Measurements from ENCODE around the gene LEMD3. TPM values are rescaled to one million over a fixed set of nuclear protein-coding genes. Genes with fewer than 3 reads are reported as not detected.

LEMD3 gene
- polyA plus RNA-seq, 2 of the 4 experiments (the other 2 are of a cell fraction): 12.3 to 17.8 TPM

- ChIA-PET POLR2A (no interaction called here), CTCF (interaction anchor here (1.1 to 1.9 kb wide), 4 partner anchors 20 to 324 kb away, joined by 4 to 5 read pairs (median 4); no protein-coding TSS in a partner anchor)
- Histone ChIP-seq H3K4me2 (no peak overlapping the region), H3K4me1 (no peaks in the 10 kb centered on the region; the same call in 2 of the 3 replicates), H3K27ac (no peak overlapping the region), H3K9me3 (no peaks in the 10 kb centered on the region), H3K4me3 (no peak overlapping the region)
- no peak for ATAC-seq
- WGBS (ENCODE audit: missing lambda C conversion rate): 21% methylated on average over 2 of the region's 2 CpGs
- no peak for TF ChIP-seq HOXB5 (CRISPR knock-in tag; IDR thresholded peaks at IDR 0.05)
- no peak for TF ChIP-seq KDM1A (IDR thresholded peaks at IDR 0.05; ENCODE audit: low read depth)
- FAIRE-seq: no peak
- no peak for DNase-seq (ENCODE audit: low read depth in 1 of 2, low spot score in 1 of 2)
These were observed 43.4 kb upstream of the LEMD3 start for GRCh38 chr12:65125975-65126374.

DNA sequence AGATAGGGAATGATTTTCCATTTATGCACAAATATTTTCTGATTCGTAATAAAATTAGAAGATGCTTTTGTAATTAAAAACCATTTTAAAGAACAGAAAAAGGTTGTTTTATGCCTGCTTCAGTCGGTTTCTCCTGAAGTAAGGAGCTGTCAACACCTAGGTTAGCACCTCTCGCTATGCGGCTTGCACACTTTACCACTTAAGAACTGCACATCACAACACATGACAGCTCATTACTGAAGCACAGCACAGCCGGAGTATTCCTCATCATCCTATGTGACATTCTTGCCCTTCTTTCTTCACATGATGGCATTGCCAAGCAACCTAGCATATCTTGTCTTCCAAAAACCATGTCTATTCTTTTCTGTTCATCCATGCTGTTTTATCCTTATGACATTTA lies 42.9 kb upstream of the LEMD3 start:
- H3K4me2 ChIP-seq: no peak overlapping the region
- POLR2A ChIA-PET: no interaction called here
- no peak overlapping the region for H3K27ac ChIP-seq
- FAIRE-seq (no peak), ATAC-seq (no peak), DNase-seq (ENCODE audit: low read depth in 1 of 2, low spot score in 1 of 2) (no peak)
- no peak overlapping the region for H3K4me3 ChIP-seq
- no peaks in the 10 kb centered on the region; the same call in 2 of the 3 replicates for H3K4me1 ChIP-seq
- CTCF ChIA-PET: interaction anchor here (1.8 to 1.9 kb wide), 2 partner anchors 43 to 236 kb away, joined by 4 to 5 read pairs; no protein-coding TSS in a partner anchor
- no peaks in the 10 kb centered on the region for H3K9me3 ChIP-seq
- no peak for TF ChIP-seq SMC3 (IDR thresholded peaks at IDR 0.05)
- TF ChIP-seq, protein P1, sequence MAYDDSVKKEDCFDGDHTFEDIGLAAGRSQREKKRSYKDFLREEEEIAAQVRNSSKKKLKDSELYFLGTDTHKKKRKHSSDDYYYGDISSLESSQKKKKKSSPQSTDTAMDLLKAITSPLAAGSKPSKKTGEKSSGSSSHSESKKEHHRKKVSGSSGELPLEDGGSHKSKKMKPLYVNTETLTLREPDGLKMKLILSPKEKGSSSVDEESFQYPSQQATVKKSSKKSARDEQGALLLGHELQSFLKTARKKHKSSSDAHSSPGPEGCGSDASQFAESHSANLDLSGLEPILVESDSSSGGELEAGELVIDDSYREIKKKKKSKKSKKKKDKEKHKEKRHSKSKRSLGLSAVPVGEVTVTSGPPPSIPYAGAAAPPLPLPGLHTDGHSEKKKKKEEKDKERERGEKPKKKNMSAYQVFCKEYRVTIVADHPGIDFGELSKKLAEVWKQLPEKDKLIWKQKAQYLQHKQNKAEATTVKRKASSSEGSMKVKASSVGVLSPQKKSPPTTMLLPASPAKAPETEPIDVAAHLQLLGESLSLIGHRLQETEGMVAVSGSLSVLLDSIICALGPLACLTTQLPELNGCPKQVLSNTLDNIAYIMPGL (CRISPR knock-in tag; IDR thresholded peaks at IDR 0.05; ENCODE audit: borderline replicate concordance): no peak
- no peak for TF ChIP-seq HOXB13 (CRISPR knock-in tag; IDR thresholded peaks at IDR 0.05; ENCODE audit: low read depth)
- TF ChIP-seq ELK1 (IDR thresholded peaks at IDR 0.05; ENCODE audit: low read depth, low read length): no peak
- TF ChIP-seq CTCF (IDR thresholded peaks at IDR 0.05): no peak
- no peak for TF ChIP-seq EHMT2 (IDR thresholded peaks at IDR 0.05; ENCODE audit: low read depth)
- TF ChIP-seq JUN (IDR thresholded peaks at IDR 0.05): no peak
- no peak for TF ChIP-seq HES2 (IDR thresholded peaks at IDR 0.05)
- no peak for TF ChIP-seq HEYL (CRISPR knock-in tag; IDR thresholded peaks at IDR 0.05)
- no peak for TF ChIP-seq HOXB5 (CRISPR knock-in tag; IDR thresholded peaks at IDR 0.05)
- TF ChIP-seq TFCP2L1 (CRISPR knock-in tag; IDR thresholded peaks at IDR 0.05): no peak
- TF ChIP-seq CBX8 (IDR thresholded peaks at IDR 0.05): no peak
- no peak for TF ChIP-seq HOXA7 (CRISPR knock-in tag; IDR thresholded peaks at IDR 0.05)
- no peak for TF ChIP-seq FOSB (CRISPR knock-in tag; IDR thresholded peaks at IDR 0.05)
- TF ChIP-seq NR3C1 (IDR thresholded peaks at IDR 0.05): no peak
- WGBS (ENCODE audit: missing lambda C conversion rate): 38% methylated on average over 5 of the region's 5 CpGs

GRCh38 chr12:65133879-65134278 lies 35.5 kb upstream of the LEMD3 start:
- no peak for FAIRE-seq
- TF ChIP-seq MAFK (IDR thresholded peaks at IDR 0.05; ENCODE audit: partially characterized antibody): no peak
- TF ChIP-seq GATA3 (IDR thresholded peaks at IDR 0.05; ENCODE audit: borderline replicate concordance): no peak
- TF ChIP-seq, protein P2, sequence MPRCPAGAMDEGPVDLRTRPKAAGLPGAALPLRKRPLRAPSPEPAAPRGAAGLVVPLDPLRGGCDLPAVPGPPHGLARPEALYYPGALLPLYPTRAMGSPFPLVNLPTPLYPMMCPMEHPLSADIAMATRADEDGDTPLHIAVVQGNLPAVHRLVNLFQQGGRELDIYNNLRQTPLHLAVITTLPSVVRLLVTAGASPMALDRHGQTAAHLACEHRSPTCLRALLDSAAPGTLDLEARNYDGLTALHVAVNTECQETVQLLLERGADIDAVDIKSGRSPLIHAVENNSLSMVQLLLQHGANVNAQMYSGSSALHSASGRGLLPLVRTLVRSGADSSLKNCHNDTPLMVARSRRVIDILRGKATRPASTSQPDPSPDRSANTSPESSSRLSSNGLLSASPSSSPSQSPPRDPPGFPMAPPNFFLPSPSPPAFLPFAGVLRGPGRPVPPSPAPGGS (IDR thresholded peaks at IDR 0.05): no peak
- no peak for TF ChIP-seq HEYL (CRISPR knock-in tag; IDR thresholded peaks at IDR 0.05)
- TF ChIP-seq CHD2 (IDR thresholded peaks at IDR 0.05; ENCODE audit: low read length, partially characterized antibody): no peak
- no peak for TF ChIP-seq ZFP36 (IDR thresholded peaks at IDR 0.05; ENCODE audit: borderline replicate concordance, partially characterized antibody)
- TF ChIP-seq KDM1A (IDR thresholded peaks at IDR 0.05; ENCODE audit: low read depth): no peak
- TF ChIP-seq MYC (IDR thresholded peaks at IDR 0.05; ENCODE audit: borderline replicate concordance, low read length): no peak
- no peak for TF ChIP-seq RAD21 (conservative IDR thresholded peaks at IDR 0.05 in 1 of 2, IDR thresholded peaks at IDR 0.05 in 1 of 2)
- no peak for TF ChIP-seq PBX3 (IDR thresholded peaks at IDR 0.05)
- no peak for TF ChIP-seq HDAC2 (IDR thresholded peaks at IDR 0.05)
- TF ChIP-seq MAZ (IDR thresholded peaks at IDR 0.05; ENCODE audit: borderline replicate concordance, low read depth, low read length): no peak
- no peak for TF ChIP-seq EHF (CRISPR knock-in tag; IDR thresholded peaks at IDR 0.05)
- no peak for TF ChIP-seq ZNF302 (CRISPR knock-in tag; IDR thresholded peaks at IDR 0.05)
- TF ChIP-seq EHMT2 (IDR thresholded peaks at IDR 0.05; ENCODE audit: low read depth): no peak

More at GRCh38 chr12:65133879-65134278, 35.5 kb upstream of the LEMD3 start:
- no peak overlapping the region for H3K4me3 ChIP-seq
- no peak overlapping the region for H3K27ac ChIP-seq
- H3K4me2 ChIP-seq: no peak overlapping the region
- H3K4me1 ChIP-seq: no peaks in the 10 kb centered on the region
- DNase-seq (ENCODE audit: low read depth in 1 of 2, low spot score in 1 of 2) (no peak), ATAC-seq (no peak)
- H3K9me3 ChIP-seq: peaks cover 8% of the 10 kb centered on the region; the same call in 1 of the 3 replicates
- ChIA-PET POLR2A (no interaction called here), CTCF (interaction anchor here (0.9 to 4.2 kb wide), 5 partner anchors 12 to 332 kb away, joined by 3 to 26 read pairs (median 3); partner anchors contain the start of gene WIF1)

Data from A549 (cell line).